Endothelial cell of umbilical vein (primary cell): ENCODE measurements around the gene CHST11. TPM values are rescaled to one million over a fixed set of nuclear protein-coding genes. Genes with fewer than 3 reads are reported as not detected.

ENCODE experiments used
- BruUV-seq: library from RNA; stranded (reverse); fragments of 400-500 nt; replicated peaks from 2 replicates; lab custom pipeline; 2021; lab: Mats Ljungman, UMichigan
- CTCF ChIA-PET: fragments of 300-600, 350-600 bp; sonication (Branson Sonifier 250); formaldehyde crosslinking; loops from one replicate; lab custom pipeline; 2021; ENCODE audit warnings: antibody characterized with exemption, inconsistent platforms; lab: Charles Lee
- POLR2A ChIA-PET: fragments of 300-600, 350-600 bp; sonication (Branson Sonifier 250); formaldehyde crosslinking; loops from one replicate; lab custom pipeline; 2021; ENCODE audit warnings: antibody characterized with exemption, inconsistent platforms; lab: Charles Lee
- DNase-seq: peaks from one replicate; pipeline ENCODE4 v3.0.0-alpha.2; 2011; ENCODE audit warnings: low read depth, low spot score
- FAIRE-seq: peaks from 2 replicates; lab custom pipeline; 2011; peaks lifted over from hg19 to GRCh38; lab: Jason Lieb, UNC
- H2AFZ ChIP-seq: 2 replicates; pipeline ENCODE4 v1.6.0; 2012; ENCODE audit warnings: low read depth, low read length, control low read depth, inconsistent platforms
- H3K27ac ChIP-seq: 2 replicates; pipeline ENCODE4 v1.5.1; 2011; ENCODE audit warnings: low read depth, mild to moderate bottlenecking, control low read depth, low read length, moderate library complexity; ENCODE audit not compliant: insufficient read depth
- H3K27me3 ChIP-seq, 2 experiments: 2 replicates each; pipeline versions ENCODE4 v1.6.0 to v1.6.1; 2011; ENCODE audit warnings: low read length in 2 of 2, mixed read lengths in 1 of 2; ENCODE audit not compliant: control insufficient read depth in 2 of 2, insufficient read depth in 2 of 2
- H3K36me3 ChIP-seq, 2 experiments: 2 replicates in 1 of 2; 3 replicates in 1 of 2; pipeline ENCODE4 v1.5.1; 2011; ENCODE audit warnings: low read length in 2 of 2, mild to moderate bottlenecking in 1 of 2, moderate library complexity in 1 of 2; ENCODE audit not compliant: control insufficient read depth in 2 of 2, insufficient read depth in 2 of 2; ENCODE audit errors: extremely low read depth in 1 of 2
- H3K4me1 ChIP-seq: 3 replicates; pipeline ENCODE4 v1.5.1; 2011; ENCODE audit warnings: mild to moderate bottlenecking, low read length; ENCODE audit not compliant: control insufficient read depth, insufficient read depth; ENCODE audit errors: extremely low read depth
- H3K4me2 ChIP-seq: 2 replicates; pipeline ENCODE4 v1.6.1; 2011; ENCODE audit warnings: low read length, control low read depth, mixed read lengths; ENCODE audit not compliant: insufficient read depth
- H3K4me3 ChIP-seq, 3 experiments: fragments of 200-600 bp in 1 of 3; sonication (generic), shearing (Covaris generic) in 1 of 3; replicated peaks in 1 of 3; 2 replicates each; pipeline ENCODE4 v1.5.1; 2011 to 2016; ENCODE audit warnings: control low read depth in 3 of 3, low read length in 3 of 3, mild to moderate bottlenecking in 2 of 3, inconsistent platforms in 1 of 3, low read depth in 1 of 3, moderate library complexity in 1 of 3; ENCODE audit not compliant: insufficient read depth in 1 of 3
- H3K79me2 ChIP-seq: 2 replicates; pipeline ENCODE4 v1.6.0; 2012; ENCODE audit warnings: low read length, inconsistent platforms; ENCODE audit not compliant: control insufficient read depth, insufficient read depth
- H3K9ac ChIP-seq: replicated peaks from 2 replicates; pipeline ENCODE3; 2011; ENCODE audit warnings: low read length, control low read depth; ENCODE audit not compliant: insufficient read depth; ENCODE audit errors: extremely low read depth
- H3K9me1 ChIP-seq: replicated peaks from 3 replicates; pipeline ENCODE4 v1.6.0; 2011; ENCODE audit warnings: mild to moderate bottlenecking, low read length; ENCODE audit not compliant: control insufficient read depth, insufficient read depth; ENCODE audit errors: extremely low read depth
- H3K9me3 ChIP-seq: replicated peaks from 2 replicates; pipeline ENCODE4 v1.5.1; 2012; ENCODE audit warnings: low read length, inconsistent platforms; ENCODE audit not compliant: control insufficient read depth, insufficient read depth
- H4K20me1 ChIP-seq: replicated peaks from 2 replicates; pipeline ENCODE3; 2011; ENCODE audit warnings: mild to moderate bottlenecking, low read length; ENCODE audit not compliant: control insufficient read depth, insufficient read depth; ENCODE audit errors: extremely low read depth
- CTCF ChIP-seq, 2 donors: IDR thresholded peaks; 1 replicate in 1 of 2; 2 replicates in 1 of 2; pipeline ENCODE4 v1.5.1; 2011; ENCODE audit warnings: low read length in 2 of 2, mild to moderate bottlenecking in 2 of 2, moderate library complexity in 2 of 2, control low read depth in 1 of 2, inconsistent platforms in 1 of 2, low read depth in 1 of 2; ENCODE audit not compliant: insufficient read depth in 1 of 2; ENCODE audit errors: extremely low read depth in 1 of 2
- EZH2 ChIP-seq: IDR thresholded peaks from 2 replicates; pipeline ENCODE4 v1.6.1; 2012; ENCODE audit warnings: borderline replicate concordance, low read depth, mild to moderate bottlenecking, moderate library complexity, low read length, inconsistent platforms; ENCODE audit not compliant: severe bottlenecking
- FOS ChIP-seq: IDR thresholded peaks from 2 replicates; pipeline ENCODE4 v1.6.1; 2011; ENCODE audit warnings: mild to moderate bottlenecking, low read length, moderate library complexity, borderline replicate concordance; ENCODE audit not compliant: insufficient read depth
- GATA2 ChIP-seq: IDR thresholded peaks from 2 replicates; pipeline ENCODE4 v1.7.0; 2011; ENCODE audit warnings: low read depth, mild to moderate bottlenecking, moderate library complexity, mixed read lengths, low read length; ENCODE audit not compliant: insufficient read length, insufficient read depth
- JUN ChIP-seq: IDR thresholded peaks from 2 replicates; pipeline ENCODE4 v1.6.1; 2011; ENCODE audit warnings: borderline replicate concordance, low read depth; ENCODE audit not compliant: insufficient read length, insufficient read depth
- MAX ChIP-seq: IDR thresholded peaks from 2 replicates; pipeline ENCODE4 v1.6.1; 2011; ENCODE audit not compliant: insufficient read depth, insufficient read length
- MYC ChIP-seq: IDR thresholded peaks from one replicate; pipeline ENCODE4 v1.6.1; 2011; ENCODE audit warnings: mild to moderate bottlenecking, low read depth, low read length
- POLR2A ChIP-seq: IDR thresholded peaks from 2 replicates; pipeline ENCODE4 v1.6.1; 2012; ENCODE audit warnings: low read depth, mild to moderate bottlenecking, control low read depth, low read length
- POLR2AphosphoS5 ChIP-seq: IDR thresholded peaks from 2 replicates; pipeline ENCODE4 v1.6.1; 2012; ENCODE audit warnings: low read depth, mild to moderate bottlenecking, control low read depth, low read length, moderate library complexity; ENCODE audit not compliant: insufficient read depth
- dilution Hi-C: fragments of 300-500 bp; cut with MboI; formaldehyde crosslinking; loops from one replicate; pipeline ENCODE4 v1.15.0; 2019; ENCODE audit warnings: low sequenced_read_pairs; ENCODE audit not compliant: extremely low pct_ligation_motif_present
- intact Hi-C: fragments of 100-400 bp; cut with micrococcal nuclease; formaldehyde crosslinking; loops from one replicate; pipeline ENCODE4 v1.10.0; 2022
- polyA plus RNA-seq, 4 experiments: library from polyadenylated mRNA; depleted of rRNA in 3 of 4; stranded (reverse) in 3 of 4; unstranded in 1 of 4; fragments of >200 nt; gene quantifications; 2 replicates each; pipeline versions ENCODE4 v1.2.1 to v1.2.3, GENCODE V29; 2011 to 2012; ENCODE audit warnings: missing spikeins in 1 of 4
- total RNA-seq: library from RNA; stranded (reverse); gene quantifications from 2 replicates; pipeline ENCODE4 v1.2.3, GENCODE V29; 2021

Gene CHST11
- total and polyA plus RNA-seq, 2 donors (not counting 3 experiments of a cell fraction or from before 2014, with no cell fraction given), result 19.7 to 20.9 TPM

- TF ChIP-seq GATA2 (no peak), EZH2 (no peak), FOS (no peak), MYC (no peak), POLR2AphosphoS5 (no peak), POLR2A (no peak), CTCF (IDR thresholded peaks at IDR 0.05; ENCODE audit: extremely low read depth in 1 of 2, insufficient read depth in 1 of 2, low read depth in 1 of 2, low read length in 2 of 2) (no peak), JUN (no peak), MAX (no peak)
- intact Hi-C loops (no loop called here), dilution Hi-C loops (no loop called here)
- no peaks in the 10 kb centered on the region for H3K79me2 ChIP-seq
- CTCF ChIA-PET, result no interaction called here
- FAIRE-seq (no peak), DNase-seq (no peak)
- H3K4me2 ChIP-seq, result no peak overlapping the region
- no peak overlapping the region for H3K4me3 ChIP-seq
- peaks cover 2% of the 10 kb centered on the region for H4K20me1 ChIP-seq
- H3K9me1 ChIP-seq, result no peaks in the 10 kb centered on the region
- H3K27ac ChIP-seq, result no peak overlapping the region
- no peak overlapping the region for H3K9ac ChIP-seq
- no TSS peak for BruUV-seq
- POLR2A ChIA-PET, result no interaction called here
- H3K9me3 ChIP-seq, result no peaks in the 10 kb centered on the region
- no peaks in the 10 kb centered on the region for H3K4me1 ChIP-seq
- H3K27me3 ChIP-seq, result no peaks in the 10 kb centered on the region
- H3K36me3 ChIP-seq, result no peaks in the 10 kb centered on the region
- no peak overlapping the region for H2AFZ ChIP-seq
Measured at GRCh38 chr12:104638851-104639240, 182.1 kb downstream of the CHST11 start.
